ENCODE measurements around the gene MIS12.

Gene MIS12, protein sequence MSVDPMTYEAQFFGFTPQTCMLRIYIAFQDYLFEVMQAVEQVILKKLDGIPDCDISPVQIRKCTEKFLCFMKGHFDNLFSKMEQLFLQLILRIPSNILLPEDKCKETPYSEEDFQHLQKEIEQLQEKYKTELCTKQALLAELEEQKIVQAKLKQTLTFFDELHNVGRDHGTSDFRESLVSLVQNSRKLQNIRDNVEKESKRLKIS

DNA sequence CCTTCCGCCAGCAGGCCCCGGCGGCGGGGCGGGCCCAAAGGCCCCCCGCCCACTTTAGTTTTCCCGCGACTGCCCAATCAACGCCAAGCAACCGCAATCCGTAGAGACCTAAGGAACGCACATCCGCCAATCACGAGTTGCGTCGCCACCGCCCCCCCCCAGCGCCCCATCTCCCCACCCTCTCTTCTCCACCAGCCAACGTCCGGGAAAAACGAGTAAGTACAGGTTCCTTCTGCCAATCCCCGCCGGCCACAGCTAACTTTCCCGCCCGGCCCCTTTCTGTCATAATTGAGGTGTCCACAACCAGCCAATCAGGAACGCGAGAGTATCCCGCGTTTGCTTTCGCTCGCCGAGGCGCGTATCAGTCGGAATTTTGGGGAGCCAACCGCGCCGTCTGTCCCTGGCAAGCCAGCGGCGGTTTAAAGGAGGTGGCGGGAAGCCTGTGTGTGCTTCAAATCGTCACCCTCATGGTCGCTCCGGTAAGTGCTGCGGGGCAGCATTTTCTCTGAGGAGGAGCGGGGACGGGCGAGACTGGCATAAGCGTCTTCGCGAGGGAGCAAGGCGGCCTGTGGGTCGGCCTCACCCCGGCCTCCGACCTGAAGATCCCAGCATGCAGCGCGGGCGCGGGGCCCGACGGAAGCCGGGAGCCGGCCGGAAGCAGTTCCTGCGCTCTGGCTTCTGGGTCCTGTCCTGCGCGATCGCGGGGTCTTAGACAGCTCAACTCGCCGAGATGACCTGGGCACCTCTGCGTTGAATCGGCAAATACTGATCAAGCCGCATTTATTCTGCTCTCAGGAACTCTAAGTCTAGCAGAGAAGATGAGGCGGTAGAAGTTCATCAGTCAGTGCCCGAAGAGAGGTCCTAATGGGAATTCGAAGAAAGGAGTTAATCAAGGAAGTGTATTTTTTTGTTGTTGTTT is at the start of gene MIS12:
Gene MIS12 (plus strand): TSS at position 361 of the 919 bp plus-strand sequence. CDS start 2,297 bp downstream, outside the sequence.
- Histone ChIP-seq H3K9me3 (ENCODE audit: insufficient read depth, low read depth, low read length) (no peaks in the 10 kb centered on the region), H3K27me3 (ENCODE audit: insufficient read depth, low read length, poor library complexity, severe bottlenecking) (no peaks in the 10 kb centered on the region), H4K20me1 (ENCODE audit: insufficient read depth, low read length, poor library complexity, severe bottlenecking) (peaks cover 63% of the 10 kb centered on the region), H3K9ac (ENCODE audit: low read depth, low read length, poor library complexity, severe bottlenecking) (peak within 1 kb of the TSS; percentile 99), H3K36me3 (ENCODE audit: insufficient read depth, low read length) (peaks cover 40% of the 10 kb centered on the region), H3F3A (ENCODE audit: low read depth) (0 out of 2 replicates have a peak, but pooled peaks cover 3% of the 10 kb centered on the region), H3K4me1 (ENCODE audit: insufficient read depth, low read length, poor library complexity, severe bottlenecking) (peaks cover 37% of the 10 kb centered on the region), H3K9me2 (replicated peaks; ENCODE audit: low read depth, low read length) (no peaks in the 10 kb centered on the region), H3K79me2 (ENCODE audit: insufficient read depth, low read length) (peaks cover 76% of the 10 kb centered on the region), H3K4me2 (ENCODE audit: low read depth, low read length, poor library complexity, severe bottlenecking) (peak within 1 kb of the TSS; percentile 93), H3K4me3 (ENCODE audit: low read length, poor library complexity, severe bottlenecking) (peak within 1 kb of the TSS; percentile 99), H2AFZ (ENCODE audit: low read length) (peak within 1 kb of the TSS; percentile 91)
- TF ChIP-seq, protein P1, sequence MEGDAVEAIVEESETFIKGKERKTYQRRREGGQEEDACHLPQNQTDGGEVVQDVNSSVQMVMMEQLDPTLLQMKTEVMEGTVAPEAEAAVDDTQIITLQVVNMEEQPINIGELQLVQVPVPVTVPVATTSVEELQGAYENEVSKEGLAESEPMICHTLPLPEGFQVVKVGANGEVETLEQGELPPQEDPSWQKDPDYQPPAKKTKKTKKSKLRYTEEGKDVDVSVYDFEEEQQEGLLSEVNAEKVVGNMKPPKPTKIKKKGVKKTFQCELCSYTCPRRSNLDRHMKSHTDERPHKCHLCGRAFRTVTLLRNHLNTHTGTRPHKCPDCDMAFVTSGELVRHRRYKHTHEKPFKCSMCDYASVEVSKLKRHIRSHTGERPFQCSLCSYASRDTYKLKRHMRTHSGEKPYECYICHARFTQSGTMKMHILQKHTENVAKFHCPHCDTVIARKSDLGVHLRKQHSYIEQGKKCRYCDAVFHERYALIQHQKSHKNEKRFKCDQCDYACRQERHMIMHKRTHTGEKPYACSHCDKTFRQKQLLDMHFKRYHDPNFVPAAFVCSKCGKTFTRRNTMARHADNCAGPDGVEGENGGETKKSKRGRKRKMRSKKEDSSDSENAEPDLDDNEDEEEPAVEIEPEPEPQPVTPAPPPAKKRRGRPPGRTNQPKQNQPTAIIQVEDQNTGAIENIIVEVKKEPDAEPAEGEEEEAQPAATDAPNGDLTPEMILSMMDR (conservative IDR thresholded peaks at IDR 0.05; ENCODE audit: low read length), result no peak
- no peak for TF ChIP-seq EZH2phosphoT487 (IDR thresholded peaks at IDR 0.05; ENCODE audit: borderline replicate concordance)

DNA sequence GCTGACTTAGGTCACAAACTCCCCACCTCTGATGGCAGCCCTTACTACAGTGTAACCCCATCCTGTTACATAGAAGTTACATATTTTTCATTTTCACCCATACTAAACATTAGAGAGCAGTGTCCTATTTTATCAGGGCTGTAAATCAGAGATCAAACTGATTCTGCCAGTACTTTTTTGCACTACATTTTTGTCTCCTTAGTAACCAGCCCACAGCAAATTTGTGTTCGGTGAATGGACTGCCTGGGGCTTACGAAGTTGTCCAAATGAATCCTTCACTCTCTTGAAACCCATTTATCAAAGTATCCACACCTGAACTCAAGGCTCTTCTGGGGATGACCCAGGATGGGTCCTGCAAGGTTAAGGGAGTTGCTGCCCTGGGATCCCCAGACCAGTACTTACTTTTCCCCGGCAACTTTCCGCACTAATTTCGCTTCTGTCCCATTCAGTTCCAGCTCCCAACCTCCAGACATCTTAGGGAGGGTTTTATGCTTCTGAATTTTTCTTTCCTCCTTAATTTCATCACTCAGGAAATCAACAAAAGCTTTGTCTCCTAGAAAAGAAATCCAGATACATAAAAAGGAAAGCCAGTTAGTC is 48.5 kb upstream of the MIS12 start:
- Histone ChIP-seq H4K20me1 (ENCODE audit: insufficient read depth, low read length, poor library complexity, severe bottlenecking) (peaks cover 41% of the 10 kb centered on the region), H3K4me2 (ENCODE audit: low read depth, low read length, poor library complexity, severe bottlenecking) (peak overlapping the region; percentile 97), H3F3A (ENCODE audit: low read depth) (no peaks in the 10 kb centered on the region), H3K27me3 (ENCODE audit: insufficient read depth, low read length, poor library complexity, severe bottlenecking) (no peaks in the 10 kb centered on the region), H3K9ac (ENCODE audit: low read depth, low read length, poor library complexity, severe bottlenecking) (peak overlapping the region; percentile 94), H3K9me3 (ENCODE audit: insufficient read depth, low read depth, low read length) (no peaks in the 10 kb centered on the region), H3K9me2 (replicated peaks; ENCODE audit: low read depth, low read length) (no peaks in the 10 kb centered on the region), H3K36me3 (ENCODE audit: insufficient read depth, low read length) (peaks cover 40% of the 10 kb centered on the region; the same call in 1 of the 2 replicates), H3K4me3 (ENCODE audit: low read length, poor library complexity, severe bottlenecking) (peak overlapping the region; percentile 90), H3K4me1 (ENCODE audit: insufficient read depth, low read length, poor library complexity, severe bottlenecking) (peaks cover 32% of the 10 kb centered on the region), H2AFZ (ENCODE audit: low read length) (no peak overlapping the region), H3K79me2 (ENCODE audit: insufficient read depth, low read length) (peaks cover 46% of the 10 kb centered on the region)
- TF ChIP-seq, protein P1 (conservative IDR thresholded peaks at IDR 0.05; ENCODE audit: low read length), result no peak
- TF ChIP-seq EZH2phosphoT487 (IDR thresholded peaks at IDR 0.05; ENCODE audit: borderline replicate concordance), result no peak

DNA sequence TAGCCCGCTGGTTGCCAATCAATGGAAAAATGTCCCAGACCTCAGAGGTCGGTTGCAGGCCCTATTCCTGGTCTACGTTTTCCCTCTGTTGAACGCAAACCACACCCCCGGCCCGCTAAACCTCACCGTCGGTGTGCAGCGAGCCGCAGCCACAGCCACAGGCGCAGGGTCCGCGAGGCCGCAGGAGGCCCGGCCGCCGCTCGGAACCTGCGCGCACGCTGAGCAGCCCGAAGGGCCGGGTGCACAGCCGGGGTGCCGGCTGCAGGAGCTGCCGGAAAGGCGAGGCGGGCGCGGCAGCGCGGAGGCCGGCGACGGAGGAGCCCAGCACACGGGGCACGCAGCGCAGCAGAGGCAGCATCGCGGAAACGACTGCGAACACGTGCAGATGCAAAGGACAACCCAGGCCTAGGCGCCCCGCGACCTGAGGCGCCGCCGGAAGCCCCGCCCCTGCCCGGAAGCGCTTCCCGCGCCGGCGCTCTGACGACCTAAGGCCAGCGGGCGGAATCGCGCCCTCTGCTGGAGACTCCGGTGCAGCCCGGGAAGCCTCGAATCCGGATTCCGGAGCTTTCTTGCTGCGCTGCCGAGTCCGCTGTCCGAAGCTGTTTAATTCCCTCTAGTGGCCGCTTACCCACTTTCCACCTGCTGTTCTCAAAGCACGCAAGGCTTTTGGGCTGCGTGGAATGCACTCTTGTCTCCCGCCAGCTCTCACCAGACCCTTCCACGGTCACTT is 47.5 kb upstream of the MIS12 start, which contains the start of gene C1QBP:
Gene C1QBP (minus strand): TSS at position 440 of the 730 bp plus-strand sequence. CDS start 82 bp downstream, at position 358.
- peak within 1 kb of the TSS; percentile 72 for H2AFZ ChIP-seq (ENCODE audit: low read length)

More for the DNA sequence above, 47.5 kb upstream of the MIS12 start, which contains the start of gene C1QBP:
- Histone ChIP-seq H3K9me2 (replicated peaks; ENCODE audit: low read depth, low read length) (no peaks in the 10 kb centered on the region), H3K4me1 (ENCODE audit: insufficient read depth, low read length, poor library complexity, severe bottlenecking) (peaks cover 32% of the 10 kb centered on the region), H3K79me2 (ENCODE audit: insufficient read depth, low read length) (peaks cover 45% of the 10 kb centered on the region), H3K4me2 (ENCODE audit: low read depth, low read length, poor library complexity, severe bottlenecking) (peak within 1 kb of the TSS; percentile 97), H4K20me1 (ENCODE audit: insufficient read depth, low read length, poor library complexity, severe bottlenecking) (peaks cover 39% of the 10 kb centered on the region), H3K36me3 (ENCODE audit: insufficient read depth, low read length) (peaks cover 38% of the 10 kb centered on the region; the same call in 1 of the 2 replicates), H3K9me3 (ENCODE audit: insufficient read depth, low read depth, low read length) (no peaks in the 10 kb centered on the region), H3K9ac (ENCODE audit: low read depth, low read length, poor library complexity, severe bottlenecking) (peak within 1 kb of the TSS; percentile 94), H3K4me3 (ENCODE audit: low read length, poor library complexity, severe bottlenecking) (peak within 1 kb of the TSS; percentile 90), H3F3A (ENCODE audit: low read depth) (no peaks in the 10 kb centered on the region), H3K27me3 (ENCODE audit: insufficient read depth, low read length, poor library complexity, severe bottlenecking) (no peaks in the 10 kb centered on the region)
- TF ChIP-seq, protein P1 (conservative IDR thresholded peaks at IDR 0.05; ENCODE audit: low read length), result peak; percentile 84
- TF ChIP-seq EZH2phosphoT487 (IDR thresholded peaks at IDR 0.05; ENCODE audit: borderline replicate concordance), result no peak

Measured in Loucy (cell line).